GM12874 (cell line): ENCODE results near the gene KIR3DL1.
"Not testable (repeated sequence)": the region's sequence is repeated elsewhere in the genome, so short reads cannot be mapped to it uniquely, and the experiment has no call there.

ENCODE experiments used
- TF ChIP-seq, protein P1 (sequence below): IDR thresholded peaks from 2 replicates; pipeline ENCODE4 v1.5.1; 2011; ENCODE audit warnings: low read depth, mild to moderate bottlenecking, control low read depth, low read length, moderate library complexity; ENCODE audit not compliant: insufficient read depth

KIR3DL1 gene

DNA sequence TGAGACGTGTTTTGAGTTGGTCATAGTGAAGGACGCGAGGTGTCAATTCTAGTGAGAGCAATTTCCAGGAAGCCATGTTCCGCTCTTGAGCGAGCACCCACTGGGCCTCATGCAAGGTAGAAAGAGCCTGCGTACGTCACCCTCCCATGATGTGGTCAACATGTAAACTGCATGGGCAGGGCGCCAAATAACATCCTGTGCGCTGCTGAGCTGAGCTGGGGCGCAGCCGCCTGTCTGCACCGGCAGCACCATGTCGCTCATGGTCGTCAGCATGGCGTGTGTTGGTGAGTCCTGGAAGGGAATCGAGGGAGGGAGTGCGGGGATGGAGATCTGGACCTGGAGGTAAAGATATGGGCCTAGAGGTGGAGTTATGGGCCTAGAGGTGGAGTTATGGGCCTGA, at the start of gene KIR3DL1:
Gene KIR3DL1 (plus strand): TSS at position 218 of the 400 bp plus-strand sequence.
- TF ChIP-seq, protein P1, sequence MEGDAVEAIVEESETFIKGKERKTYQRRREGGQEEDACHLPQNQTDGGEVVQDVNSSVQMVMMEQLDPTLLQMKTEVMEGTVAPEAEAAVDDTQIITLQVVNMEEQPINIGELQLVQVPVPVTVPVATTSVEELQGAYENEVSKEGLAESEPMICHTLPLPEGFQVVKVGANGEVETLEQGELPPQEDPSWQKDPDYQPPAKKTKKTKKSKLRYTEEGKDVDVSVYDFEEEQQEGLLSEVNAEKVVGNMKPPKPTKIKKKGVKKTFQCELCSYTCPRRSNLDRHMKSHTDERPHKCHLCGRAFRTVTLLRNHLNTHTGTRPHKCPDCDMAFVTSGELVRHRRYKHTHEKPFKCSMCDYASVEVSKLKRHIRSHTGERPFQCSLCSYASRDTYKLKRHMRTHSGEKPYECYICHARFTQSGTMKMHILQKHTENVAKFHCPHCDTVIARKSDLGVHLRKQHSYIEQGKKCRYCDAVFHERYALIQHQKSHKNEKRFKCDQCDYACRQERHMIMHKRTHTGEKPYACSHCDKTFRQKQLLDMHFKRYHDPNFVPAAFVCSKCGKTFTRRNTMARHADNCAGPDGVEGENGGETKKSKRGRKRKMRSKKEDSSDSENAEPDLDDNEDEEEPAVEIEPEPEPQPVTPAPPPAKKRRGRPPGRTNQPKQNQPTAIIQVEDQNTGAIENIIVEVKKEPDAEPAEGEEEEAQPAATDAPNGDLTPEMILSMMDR: not testable (repeated sequence)

DNA sequence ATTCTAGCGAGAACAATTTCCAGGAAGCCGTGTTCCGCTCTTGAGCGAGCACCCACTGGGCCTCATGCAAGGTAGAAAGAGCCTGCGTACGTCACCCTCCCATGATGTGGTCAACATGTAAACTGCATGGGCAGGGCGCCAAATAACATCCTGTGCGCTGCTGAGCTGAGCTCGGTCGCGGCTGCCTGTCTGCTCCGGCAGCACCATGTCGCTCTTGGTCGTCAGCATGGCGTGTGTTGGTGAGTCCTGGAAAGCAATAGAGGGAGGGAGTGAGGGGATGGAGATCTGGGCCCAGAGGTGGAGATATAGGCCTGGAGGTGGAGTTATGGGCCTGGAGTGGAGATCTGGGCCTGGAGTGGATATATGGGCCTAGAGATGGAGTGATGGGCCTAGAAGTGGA, 46.6 kb upstream of the KIR3DL1 start, which contains the start of gene KIR2DL1:
Gene KIR2DL1 (plus strand): TSS at position 148 of the 400 bp plus-strand sequence. CDS start 58 bp downstream, at position 206.
- TF ChIP-seq, protein P1: not testable (repeated sequence)

DNA sequence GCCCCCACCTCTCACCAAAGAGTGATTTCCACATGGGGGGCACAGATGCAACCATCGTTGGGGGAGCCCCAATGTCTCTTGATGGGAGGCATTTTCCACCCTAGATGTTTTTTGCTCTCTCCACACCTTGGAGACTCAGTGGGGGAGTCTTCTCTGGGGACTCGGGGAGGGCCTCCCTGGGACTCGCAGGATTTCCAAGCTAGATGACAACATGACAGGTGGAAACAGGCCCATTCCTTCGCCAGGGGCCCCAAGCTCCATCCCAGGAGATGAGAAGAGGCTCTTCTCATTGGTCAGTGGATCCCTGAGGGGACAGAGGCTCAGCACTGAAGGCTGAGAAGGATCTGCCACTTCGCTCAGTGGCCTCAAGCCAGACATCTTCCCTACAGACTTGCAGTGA, 25.6 kb upstream of the KIR3DL1 start:
- TF ChIP-seq, protein P1: no peak

DNA sequence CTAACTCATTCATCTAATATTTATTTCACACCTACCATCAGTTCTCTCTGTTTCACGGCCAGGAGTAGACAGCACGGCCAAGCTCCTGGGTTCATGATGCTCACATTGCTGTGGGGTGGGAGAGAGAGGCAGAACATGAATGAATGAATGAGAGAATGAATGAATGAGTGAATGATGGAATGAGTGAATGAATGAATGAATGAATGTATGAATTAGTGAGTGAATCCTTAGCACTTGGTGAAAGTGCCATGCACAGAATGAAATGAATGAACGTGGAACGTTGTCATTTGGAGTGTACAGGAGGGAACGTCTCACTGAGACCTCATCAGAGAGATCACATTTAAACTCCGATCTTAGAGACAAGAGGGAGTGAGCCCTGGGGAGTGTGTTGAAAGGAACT, 24.8 kb upstream of the KIR3DL1 start:
- TF ChIP-seq, protein P1: no peak

DNA sequence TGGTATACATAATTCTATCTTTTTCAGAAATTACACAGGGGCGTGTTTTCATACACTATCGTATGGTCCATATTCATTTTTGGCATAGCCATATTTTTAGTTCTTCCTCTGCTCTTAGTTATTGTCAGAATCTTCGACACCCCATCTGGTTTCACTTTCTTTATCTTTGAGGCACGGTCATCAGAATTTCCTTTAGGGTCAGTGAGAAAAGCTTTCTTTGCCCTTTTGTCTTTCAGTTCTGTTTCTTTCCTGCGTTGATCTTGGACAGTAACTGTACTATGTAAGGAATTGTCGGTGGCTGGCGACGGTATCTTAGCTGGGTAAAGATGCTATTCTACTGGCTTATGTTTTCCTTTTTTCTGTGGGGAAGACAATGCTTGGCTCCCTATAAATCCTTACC, 23.5 kb upstream of the KIR3DL1 start:
- TF ChIP-seq, protein P1: no peak

DNA sequence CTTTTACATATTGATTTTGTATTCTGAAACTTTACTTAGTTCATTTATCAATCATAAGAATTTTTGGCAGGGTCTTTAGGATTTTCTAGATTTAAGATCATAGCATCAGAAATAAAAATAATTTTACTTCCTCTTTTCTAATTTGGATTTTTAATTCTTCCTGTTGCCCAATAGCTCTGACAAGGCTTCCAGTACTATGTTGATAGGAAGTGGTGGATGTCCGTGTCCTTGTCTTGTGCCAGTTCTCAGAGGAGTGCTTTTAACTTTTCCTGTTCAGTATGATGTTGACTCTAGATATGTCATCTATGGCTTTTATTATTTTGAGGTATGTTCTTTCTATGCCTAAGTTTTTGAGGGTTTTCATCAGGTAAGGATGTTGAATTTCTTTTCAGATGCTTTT, 20.5 kb upstream of the KIR3DL1 start:
- TF ChIP-seq, protein P1: no peak

DNA sequence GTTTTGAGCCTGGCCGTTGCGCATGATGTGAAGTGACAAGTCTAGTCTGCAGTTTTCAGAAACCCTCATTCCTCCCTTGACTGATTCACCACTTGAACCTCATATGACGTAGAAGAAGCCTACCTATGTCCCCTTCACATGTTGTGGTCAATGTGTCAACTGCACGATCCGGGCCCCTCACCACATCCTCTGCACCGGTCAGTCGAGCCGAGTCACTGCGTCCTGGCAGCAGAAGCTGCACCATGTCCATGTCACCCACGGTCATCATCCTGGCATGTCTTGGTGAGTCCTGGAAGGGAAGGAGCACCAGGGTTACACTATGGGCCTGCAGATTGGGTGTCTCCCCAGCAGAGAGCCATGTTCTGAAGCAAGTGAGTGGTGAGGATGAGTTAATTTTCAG, 12.9 kb upstream of the KIR3DL1 start, which contains the start of gene KIR2DL4:
Gene KIR2DL4 (plus strand): TSS at position 201 of the 400 bp plus-strand sequence. CDS start 42 bp downstream, at position 243.
- TF ChIP-seq, protein P1: no peak
